GM12874 (cell line): ENCODE measurements around the gene CCM2.

Experiments
- CTCF ChIP-seq: IDR thresholded peaks from 2 replicates; pipeline ENCODE4 v1.5.1; 2011; ENCODE audit warnings: low read depth, mild to moderate bottlenecking, control low read depth, low read length, moderate library complexity; ENCODE audit not compliant: insufficient read depth

The CCM2 gene

GRCh38 chr7:45081670-45081974 is 81.6 kb downstream of the CCM2 start:
- no peak for TF ChIP-seq CTCF

GRCh38 chr7:45082031-45082830 is 82.2 kb downstream of the CCM2 start:
- no peak for TF ChIP-seq CTCF

GRCh38 chr7:45082831-45083331 is 82.9 kb downstream of the CCM2 start:
- no peak for TF ChIP-seq CTCF

- TF ChIP-seq CTCF = no peak
Measured at GRCh38 chr7:45084336-45084735, 84.3 kb downstream of the CCM2 start.

- no peak for TF ChIP-seq CTCF
Measured at GRCh38 chr7:45084901-45085618, 85.1 kb downstream of the CCM2 start.

- TF ChIP-seq CTCF = no peak
Measured at GRCh38 chr7:45085619-45086200, 85.7 kb downstream of the CCM2 start.

GRCh38 chr7:45086331-45087065 is 86.5 kb downstream of the CCM2 start:
- TF ChIP-seq CTCF = no peak
